Hepatocyte (in vitro differentiated cells): Measurements from ENCODE around the gene CD19. TPM values are rescaled to one million over a fixed set of nuclear protein-coding genes. Genes with fewer than 3 reads are reported as not detected.
"Not testable (repeated sequence)": the region's sequence is repeated elsewhere in the genome, so short reads cannot be mapped to it uniquely, and the experiment has no call there.

Source experiments
- DNase-seq: peaks from one replicate; pipeline ENCODE4 v3.0.0-alpha.2; 2016; ENCODE audit warnings: low spot score
- H2AFZ ChIP-seq: fragments of 200-600 bp; sonication (generic); 2 replicates; pipeline ENCODE4 v1.6.0; 2016; ENCODE audit warnings: antibody characterized with exemption, mild to moderate bottlenecking
- H3K27ac ChIP-seq: fragments of 200-600 bp; sonication (generic); 2 replicates; pipeline ENCODE4 v1.5.1; 2016; ENCODE audit warnings: mild to moderate bottlenecking
- H3K27me3 ChIP-seq: fragments of 200-600 bp; sonication (generic); 2 replicates; pipeline ENCODE4 v1.6.1; 2016
- H3K36me3 ChIP-seq: fragments of 200-600 bp; sonication (generic); replicated peaks from 2 replicates; pipeline ENCODE4 v1.5.1; 2016; ENCODE audit warnings: low read depth; ENCODE audit not compliant: insufficient read depth
- H3K4me1 ChIP-seq: fragments of 200-600 bp; sonication (generic); 2 replicates; pipeline ENCODE4 v1.5.1; 2016; ENCODE audit warnings: mild to moderate bottlenecking, moderate library complexity; ENCODE audit not compliant: insufficient read depth
- H3K4me2 ChIP-seq: fragments of 200-600 bp; sonication (generic); 2 replicates; pipeline ENCODE4 v1.6.0; 2016
- H3K4me3 ChIP-seq: fragments of 200-600 bp; sonication (generic); 2 replicates; pipeline ENCODE4 v1.5.1; 2016; ENCODE audit warnings: mild to moderate bottlenecking
- H3K79me2 ChIP-seq: fragments of 200-600 bp; sonication (generic); 2 replicates; pipeline ENCODE4 v1.6.0; 2017; ENCODE audit warnings: mild to moderate bottlenecking
- H3K9me2 ChIP-seq: fragments of 200-600 bp; sonication (generic); replicated peaks from 2 replicates; pipeline ENCODE4 v1.6.0; 2017; ENCODE audit warnings: mild to moderate bottlenecking; ENCODE audit not compliant: insufficient read depth
- H3K9me3 ChIP-seq: fragments of 200-600 bp; sonication (generic); 2 replicates; pipeline ENCODE4 v1.5.1; 2016; ENCODE audit warnings: low read depth, mild to moderate bottlenecking
- H4K20me1 ChIP-seq: fragments of 200-600 bp; sonication (generic); 2 replicates; pipeline ENCODE4 v1.6.0; 2016; ENCODE audit warnings: mild to moderate bottlenecking; ENCODE audit not compliant: insufficient read depth, poor library complexity, severe bottlenecking
- CTCF ChIP-seq: fragments of 200-600 bp; sonication (generic); IDR thresholded peaks from 2 replicates; pipeline ENCODE4 v1.5.1; 2016; ENCODE audit warnings: antibody characterized with exemption, mild to moderate bottlenecking; ENCODE audit not compliant: poor library complexity
- EZH2 ChIP-seq: fragments of 200-600 bp; sonication (generic); IDR thresholded peaks from 2 replicates; pipeline ENCODE4 v1.6.1; 2016; ENCODE audit warnings: antibody characterized with exemption, mild to moderate bottlenecking, borderline replicate concordance
- EZH2phosphoT487 ChIP-seq: fragments of 200-600 bp; sonication (generic); IDR thresholded peaks from one replicate; pipeline ENCODE4 v1.6.1; 2018; ENCODE audit warnings: antibody characterized with exemption, mild to moderate bottlenecking, low read depth, moderate library complexity; ENCODE audit not compliant: unreplicated experiment, severe bottlenecking
- WGBS: methylation state at CpG from one replicate; pipeline ENCODE4 v1.1.6; 2016; ENCODE audit warnings: low lambda C conversion rate; ENCODE audit errors: missing lambda C conversion rate; 5-methylcytosine and 5-hydroxymethylcytosine counted together
- polyA plus RNA-seq: library from polyadenylated mRNA; unstranded; fragments of >200 nt; fragmentation: Nextera tagmentation; extraction: Ambion mirVana; gene quantifications from 2 replicates; pipeline ENCODE4 v1.2.1, GENCODE V29; 2016
- total RNA-seq: library from RNA; depleted of rRNA; stranded (reverse); fragments of >200 nt; gene quantifications from 2 replicates; pipeline ENCODE4 v1.2.3, GENCODE V29; 2014

Gene CD19
- total and polyA plus RNA-seq, 2 experiments from 2014 or later, result not detected

GRCh38 chr16:28974437-28975157 lies 42.8 kb downstream of the CD19 start, which contains the start of gene SPNS1:
Gene SPNS1 (plus strand): TSS chr16:28974778. CDS start chr16:28975152, 374 bp downstream.
- H3K27me3 ChIP-seq, result no peaks in the 10 kb centered on the region
- peak within 1 kb of the TSS; percentile 81 for H3K4me3 ChIP-seq
- no peak for TF ChIP-seq CTCF
- TF ChIP-seq EZH2, result no peak
- no peak for TF ChIP-seq EZH2phosphoT487
- DNase-seq, result peak; percentile 99
- no peaks in the 10 kb centered on the region for H3K36me3 ChIP-seq
- no peaks in the 10 kb centered on the region for H3K9me2 ChIP-seq
- peak within 1 kb of the TSS; percentile 87 for H3K4me2 ChIP-seq
- peak within 1 kb of the TSS; percentile 91 for H3K27ac ChIP-seq
- peaks cover 22% of the 10 kb centered on the region for H3K79me2 ChIP-seq
- peaks cover 7% of the 10 kb centered on the region for H3K4me1 ChIP-seq
- no peaks in the 10 kb centered on the region for H4K20me1 ChIP-seq
- H3K9me3 ChIP-seq, result no peaks in the 10 kb centered on the region
- 2% methylated on average over 60 of the region's 60 CpGs for WGBS
- H2AFZ ChIP-seq, result peak within 1 kb of the TSS; percentile 95

GRCh38 chr16:28975158-28975599 lies 43.4 kb downstream of the CD19 start:
- Histone ChIP-seq H3K4me2 (peak overlapping the region; percentile 87), H3K9me3 (no peaks in the 10 kb centered on the region), H3K4me1 (peaks cover 7% of the 10 kb centered on the region), H3K79me2 (peaks cover 22% of the 10 kb centered on the region), H4K20me1 (no peaks in the 10 kb centered on the region), H2AFZ (peak overlapping the region; percentile 60), H3K9me2 (no peaks in the 10 kb centered on the region), H3K4me3 (peak overlapping the region; percentile 72), H3K27ac (peak overlapping the region; percentile 14), H3K36me3 (no peaks in the 10 kb centered on the region), H3K27me3 (no peaks in the 10 kb centered on the region)
- TF ChIP-seq EZH2phosphoT487 (no peak), EZH2 (no peak), CTCF (no peak)
- WGBS, result 14% methylated on average over 30 of the region's 30 CpGs
- DNase-seq, result no peak

- H3K9me2 ChIP-seq, result no peaks in the 10 kb centered on the region
- H3K4me3 ChIP-seq, result no peak overlapping the region
- H3K79me2 ChIP-seq, result peaks cover 22% of the 10 kb centered on the region
- H4K20me1 ChIP-seq, result no peaks in the 10 kb centered on the region
- no peak overlapping the region for H3K27ac ChIP-seq
- no peak overlapping the region for H2AFZ ChIP-seq
- peaks cover 7% of the 10 kb centered on the region for H3K4me1 ChIP-seq
- peak; percentile 50 for DNase-seq
- H3K36me3 ChIP-seq, result no peaks in the 10 kb centered on the region
- H3K4me2 ChIP-seq, result no peak overlapping the region
- no peaks in the 10 kb centered on the region for H3K27me3 ChIP-seq
- TF ChIP-seq CTCF (peak; percentile 44), EZH2phosphoT487 (no peak)
- 83% methylated on average over 11 of the region's 11 CpGs for WGBS
- no peaks in the 10 kb centered on the region for H3K9me3 ChIP-seq
Measured at GRCh38 chr16:28977703-28978662, 46.2 kb downstream of the CD19 start.

- H3K4me2 ChIP-seq, H3K4me3 ChIP-seq, DNase-seq, H4K20me1 ChIP-seq, H3K9me3 ChIP-seq, H3K27me3 ChIP-seq, H3K9me2 ChIP-seq, H3K4me1 ChIP-seq, H3K27ac ChIP-seq, H3K36me3 ChIP-seq, H2AFZ ChIP-seq: not testable (repeated sequence)
- H3K79me2 ChIP-seq, result peaks cover 16% of the 10 kb centered on the region
- 80% methylated on average over 7 of the region's 7 CpGs for WGBS
Measured at GRCh38 chr16:28980330-28980729, 48.6 kb downstream of the CD19 start.
